ENCODE results near the gene JADE1. TPM values are rescaled to one million over a fixed set of nuclear protein-coding genes. Genes with fewer than 3 reads are reported as not detected.

The JADE1 gene
- total and polyA plus RNA-seq, 2 of the 4 experiments (the other 2 are of a cell fraction): 13.8 to 32.6 TPM

DNA sequence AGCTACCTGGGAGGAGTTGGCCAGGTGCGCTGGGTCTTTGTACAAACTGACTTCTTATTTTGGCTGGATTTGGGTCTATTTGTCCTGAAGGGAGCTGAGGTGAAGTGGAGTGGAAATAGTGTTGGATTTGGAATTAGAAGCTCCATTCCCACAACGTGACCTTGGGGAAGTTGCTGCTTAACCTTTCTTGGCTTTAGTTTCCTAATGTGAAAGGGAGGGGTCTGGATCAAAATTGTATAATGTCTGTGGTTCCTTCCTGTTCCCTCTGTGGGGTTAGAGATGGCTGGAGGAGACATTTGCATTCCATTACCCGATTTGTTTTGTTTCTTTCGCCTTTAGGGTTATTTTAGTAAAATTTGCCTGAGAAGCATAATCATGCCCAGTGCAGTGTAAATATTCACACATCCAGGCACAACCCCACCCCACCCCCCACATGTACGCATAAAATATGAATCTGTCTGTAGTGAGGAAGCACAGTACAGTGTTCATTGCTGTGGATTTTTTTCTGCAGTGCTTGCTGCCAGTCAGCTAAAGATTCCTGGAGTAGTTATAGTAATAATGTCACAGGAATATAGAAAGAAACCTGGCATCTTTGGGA lies 21.5 kb downstream of the JADE1 start:
- Histone ChIP-seq H3K4me3 (ENCODE audit: insufficient read depth, low read depth, low read length) (no peak overlapping the region), H3K9me3 (ENCODE audit: control insufficient read depth, insufficient read depth, low read length) (no peaks in the 10 kb centered on the region), H4K5ac (ENCODE audit: low read depth, low read length) (no peak overlapping the region), H2BK5ac (ENCODE audit: low read depth, low read length, poor library complexity, severe bottlenecking) (peak overlapping the region; percentile 1), H3K18ac (ENCODE audit: low read depth, low read length) (no peak overlapping the region), H4K91ac (ENCODE audit: insufficient read depth, low read depth, low read length) (peak overlapping the region; percentile 24; the same call in 1 of the 2 replicates), H4K8ac (ENCODE audit: low read depth in 2 of 2, low read length in 2 of 2) (no peak overlapping the region), H3K36me3 (ENCODE audit: control insufficient read depth, insufficient read depth, low read length) (peaks cover 15% of the 10 kb centered on the region), H2BK120ac (ENCODE audit: low read depth, low read length) (peak overlapping the region; percentile 18; the same call in 1 of the 2 replicates), H3K79me1 (ENCODE audit: low read depth in 1 of 2, low read length in 2 of 2) (peaks cover 58 to 87% of the 10 kb centered on the region in 2 experiments), H3K27me3 (ENCODE audit: control insufficient read depth, insufficient read depth, low read length) (no peaks in the 10 kb centered on the region), H3K9me1 (ENCODE audit: insufficient read depth, low read length) (peaks cover 13% of the 10 kb centered on the region), H3K14ac (replicated peaks; ENCODE audit: low read depth, low read length) (peak overlapping the region; percentile 62; the same call in 1 of the 2 replicates), H3K4ac (ENCODE audit: low read depth, low read length) (0 out of 2 replicates have a peak overlapping the region, but pooled peaks have one; percentile 33), H3K56ac (ENCODE audit: extremely low read depth, insufficient read depth, low read length) (no peak overlapping the region), H2BK20ac (ENCODE audit: low read depth, low read length) (no peak overlapping the region), H2AK9ac (replicated peaks; ENCODE audit: low read depth, low read length, poor library complexity) (no peak overlapping the region), H3K4me2 (ENCODE audit: low read depth, low read length) (peak overlapping the region; percentile 64), H3K23ac (ENCODE audit: low read depth, low read length) (0 out of 2 replicates have a peak overlapping the region, but pooled peaks have one; percentile 53), H3K9ac (ENCODE audit: low read depth, low read length) (no peak overlapping the region), H2AK5ac (ENCODE audit: low read depth, low read length) (0 out of 2 replicates have a peak overlapping the region, but pooled peaks have one; percentile 10), H2BK15ac (ENCODE audit: low read depth, low read length) (0 out of 3 replicates have a peak overlapping the region, but pooled peaks have one; percentile 9), H3K4me1 (ENCODE audit: control insufficient read depth, insufficient read depth, low read length) (peaks cover 18% of the 10 kb centered on the region), H4K20me1 (ENCODE audit: insufficient read depth, low read length) (peaks cover 18% of the 10 kb centered on the region; the same call in 1 of the 2 replicates), H2AFZ (replicated peaks; ENCODE audit: low read length, poor library complexity) (no peak overlapping the region), H3K27ac (ENCODE audit: insufficient read depth, low read length) (no peak overlapping the region; the same call in 1 of the 2 replicates)
- no peak for DNase-seq
- intact Hi-C loops (cut with micrococcal nuclease) (no loop called here), dilution Hi-C loops (cut with HindIII; ENCODE audit: low sequenced_read_pairs, unreplicated experiment) (no loop called here), in situ Hi-C loops (cut with MboI; ENCODE audit: low sequenced_read_pairs) (no loop called here)
- BruUV-seq (replicated peaks): no TSS peak
- TF ChIP-seq BHLHE40 (IDR thresholded peaks at IDR 0.05; ENCODE audit: low read depth, low read length) (no peak), MAFK (IDR thresholded peaks at IDR 0.05; ENCODE audit: low read depth, low read length) (no peak), RAD21 (IDR thresholded peaks at IDR 0.05; ENCODE audit: low read length) (no peak), RCOR1 (IDR thresholded peaks at IDR 0.05; ENCODE audit: insufficient replicate concordance, low read length) (no peak), MXI1 (IDR thresholded peaks at IDR 0.05; ENCODE audit: borderline replicate concordance, low read depth, low read length) (no peak), POLR2A (IDR thresholded peaks at IDR 0.05; ENCODE audit: low read depth, low read length) (no peak), MAZ (IDR thresholded peaks at IDR 0.05; ENCODE audit: borderline replicate concordance, low read depth, low read length) (no peak), RFX5 (IDR thresholded peaks at IDR 0.05; ENCODE audit: low read depth, low read length) (no peak), CHD1 (IDR thresholded peaks at IDR 0.05; ENCODE audit: low read depth, low read length) (no peak), NFE2L2 (IDR thresholded peaks at IDR 0.05; ENCODE audit: low read depth, low read length) (no peak)
- TF ChIP-seq, protein P1, sequence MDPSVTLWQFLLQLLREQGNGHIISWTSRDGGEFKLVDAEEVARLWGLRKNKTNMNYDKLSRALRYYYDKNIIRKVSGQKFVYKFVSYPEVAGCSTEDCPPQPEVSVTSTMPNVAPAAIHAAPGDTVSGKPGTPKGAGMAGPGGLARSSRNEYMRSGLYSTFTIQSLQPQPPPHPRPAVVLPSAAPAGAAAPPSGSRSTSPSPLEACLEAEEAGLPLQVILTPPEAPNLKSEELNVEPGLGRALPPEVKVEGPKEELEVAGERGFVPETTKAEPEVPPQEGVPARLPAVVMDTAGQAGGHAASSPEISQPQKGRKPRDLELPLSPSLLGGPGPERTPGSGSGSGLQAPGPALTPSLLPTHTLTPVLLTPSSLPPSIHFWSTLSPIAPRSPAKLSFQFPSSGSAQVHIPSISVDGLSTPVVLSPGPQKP (IDR thresholded peaks at IDR 0.05; ENCODE audit: borderline replicate concordance, low read depth, low read length): no peak
- TF ChIP-seq, protein P2, sequence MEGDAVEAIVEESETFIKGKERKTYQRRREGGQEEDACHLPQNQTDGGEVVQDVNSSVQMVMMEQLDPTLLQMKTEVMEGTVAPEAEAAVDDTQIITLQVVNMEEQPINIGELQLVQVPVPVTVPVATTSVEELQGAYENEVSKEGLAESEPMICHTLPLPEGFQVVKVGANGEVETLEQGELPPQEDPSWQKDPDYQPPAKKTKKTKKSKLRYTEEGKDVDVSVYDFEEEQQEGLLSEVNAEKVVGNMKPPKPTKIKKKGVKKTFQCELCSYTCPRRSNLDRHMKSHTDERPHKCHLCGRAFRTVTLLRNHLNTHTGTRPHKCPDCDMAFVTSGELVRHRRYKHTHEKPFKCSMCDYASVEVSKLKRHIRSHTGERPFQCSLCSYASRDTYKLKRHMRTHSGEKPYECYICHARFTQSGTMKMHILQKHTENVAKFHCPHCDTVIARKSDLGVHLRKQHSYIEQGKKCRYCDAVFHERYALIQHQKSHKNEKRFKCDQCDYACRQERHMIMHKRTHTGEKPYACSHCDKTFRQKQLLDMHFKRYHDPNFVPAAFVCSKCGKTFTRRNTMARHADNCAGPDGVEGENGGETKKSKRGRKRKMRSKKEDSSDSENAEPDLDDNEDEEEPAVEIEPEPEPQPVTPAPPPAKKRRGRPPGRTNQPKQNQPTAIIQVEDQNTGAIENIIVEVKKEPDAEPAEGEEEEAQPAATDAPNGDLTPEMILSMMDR (conservative IDR thresholded peaks at IDR 0.05; ENCODE audit: low read depth, low read length): no peak
- 20% methylated on average over 1 of the region's 5 CpGs; no CpG with 5 or more reads in 1 of the 2 experiments for WGBS, 2 experiments (ENCODE audit: extremely low coverage in 2 of 2, insufficient read length in 1 of 2)
- ChIA-PET POLR2A (ENCODE audit: unreplicated experiment) (no interaction called here), CTCF (no interaction called here)
- ATAC-seq (ENCODE audit: low read depth): peak; percentile 24
